Left ventricle myocardium superior (tissue), 1 donor: ENCODE data around the gene KIF5C. TPM values are rescaled to one million over a fixed set of nuclear protein-coding genes. Genes with fewer than 3 reads are reported as not detected.
A peak's percentile ranks its signal among the peaks of the same experiment; 100 is the strongest.
"Not testable (repeated sequence)": the region's sequence is repeated elsewhere in the genome, so short reads cannot be mapped to it uniquely, and the experiment has no call there.

Experiments
- ATAC-seq: fragments of 200-7000 bp; cut with Tn5 transposase; one replicate; pipeline ENCODE4 v1.9.1; 2020; ENCODE audit warnings: mild to moderate bottlenecking, moderate library complexity
- DNase-seq: peaks from one replicate; pipeline ENCODE4 v3.0.0-alpha.2; 2020
- intact Hi-C: fragments of 100-400 bp; cut with micrococcal nuclease; formaldehyde crosslinking; loops from one replicate; pipeline ENCODE4 v1.11.0; 2022
- total RNA-seq: library from RNA; stranded (reverse); fragmentation: NEBNext Ultra II Directional; extraction: Animal tissue kit (Norgen Biotek cat#: 25700); gene quantifications from one replicate; pipeline ENCODE4 v1.2.1, GENCODE V29; 2021
- donor health status: DM: no; HTN: yes; CAD: no; lungs with severe emphysema.

KIF5C gene
- total RNA-seq, 1 donor from 2014 or later, result 0.52 TPM

DNA sequence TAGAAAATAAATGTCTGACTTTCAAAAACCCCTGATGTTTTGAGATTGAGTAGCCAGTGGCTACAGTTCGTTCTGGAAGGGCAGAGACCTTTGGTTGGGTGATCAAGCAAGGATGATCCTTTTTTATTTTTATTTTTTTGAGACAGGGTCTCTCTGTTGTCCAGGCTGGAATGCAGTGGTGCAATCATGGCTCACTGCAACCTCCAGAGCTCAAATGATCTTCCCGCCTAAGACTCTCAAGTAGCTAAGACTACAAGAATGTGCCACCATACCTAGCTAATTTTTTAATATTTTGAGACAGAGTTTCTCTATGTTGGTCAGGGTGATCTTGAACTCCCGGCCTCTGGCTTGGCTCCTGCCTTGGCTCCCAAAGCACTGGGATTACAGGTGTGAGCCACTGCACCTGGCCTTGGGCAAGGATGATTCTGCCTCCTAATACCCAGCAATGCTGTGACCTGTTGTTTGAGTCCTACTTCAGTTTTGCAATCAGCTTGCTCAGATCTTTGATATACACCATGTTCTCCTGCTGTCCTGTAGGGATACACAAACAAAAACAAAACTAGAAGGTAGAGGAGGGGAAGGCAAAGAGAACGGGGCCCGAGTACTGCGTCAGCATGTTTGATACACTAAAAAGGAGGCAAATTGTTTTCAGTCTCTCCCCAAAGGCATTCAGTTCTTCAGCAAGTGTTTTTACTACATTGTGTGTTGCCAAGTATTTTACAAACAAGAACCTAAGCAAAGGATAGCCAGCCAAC is 104.3 kb downstream of the KIF5C start:
- ATAC-seq (peak; percentile 36), DNase-seq (no peak)
- intact Hi-C loops, result no loop called here

DNA sequence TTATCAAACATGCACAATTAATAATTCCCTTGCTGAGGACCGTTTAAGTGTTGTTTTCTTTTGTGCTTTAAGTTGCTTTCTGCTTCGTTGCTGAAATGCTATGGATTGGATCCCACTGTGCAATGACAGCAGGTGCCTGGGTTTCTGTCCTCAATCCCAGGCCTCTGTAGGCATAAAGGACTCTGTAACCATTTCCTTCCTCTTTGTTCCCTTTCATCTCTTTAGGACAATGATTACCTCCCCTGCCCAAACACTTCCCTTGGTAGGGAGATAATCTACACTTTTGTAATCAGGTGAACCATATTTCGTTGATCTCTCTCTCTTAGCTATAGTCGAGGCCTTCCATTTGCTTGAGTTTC is 104.9 kb downstream of the KIF5C start:
- DNase-seq, result no peak
- intact Hi-C loops, result loop anchor here (10.0 kb wide), 1 partner anchor 1035 kb away; no protein-coding TSS in a partner anchor
- ATAC-seq, result no peak

DNA sequence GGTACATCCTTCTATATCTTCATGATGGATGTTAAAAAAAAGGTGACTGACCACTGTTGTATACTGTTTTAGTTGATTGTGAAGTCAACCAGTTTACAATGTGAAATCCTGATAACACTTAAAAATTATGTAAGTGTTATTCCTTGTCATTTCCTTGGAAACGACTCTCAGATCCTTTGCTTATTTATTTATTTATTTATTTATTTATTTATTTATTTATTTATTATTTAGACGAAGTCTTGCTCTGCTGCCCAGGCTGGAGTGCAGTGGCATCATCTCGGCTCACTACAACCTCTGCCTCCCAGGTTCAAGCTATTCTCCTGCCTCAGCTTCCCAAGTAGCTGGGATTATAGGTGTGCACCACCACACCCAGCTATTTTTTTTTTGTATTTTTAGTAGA is 105.5 kb downstream of the KIF5C start:
- ATAC-seq, DNase-seq: not testable (repeated sequence)
- intact Hi-C loops, result loop anchor here (10.0 kb wide), 1 partner anchor 1036 kb away; no protein-coding TSS in a partner anchor

- no peak for DNase-seq
- peak; percentile 17 for ATAC-seq
- intact Hi-C loops, result loop anchor here (10.0 kb wide), 1 partner anchor 1037 kb away; no protein-coding TSS in a partner anchor
These were observed 106.3 kb downstream of the KIF5C start for GRCh38 chr2:148981324-148981723.

- intact Hi-C loops, result loop anchor here (10.0 kb wide), 1 partner anchor 1037 kb away; no protein-coding TSS in a partner anchor
- DNase-seq (no peak), ATAC-seq (no peak)
These were observed 106.8 kb downstream of the KIF5C start for GRCh38 chr2:148981781-148982180.

- DNase-seq, result no peak
- peak; percentile 47 for ATAC-seq
- intact Hi-C loops, result loop anchor here (10.0 kb wide), 1 partner anchor 1037 kb away; no protein-coding TSS in a partner anchor
These were observed 107.3 kb downstream of the KIF5C start for GRCh38 chr2:148982282-148982681.

DNA sequence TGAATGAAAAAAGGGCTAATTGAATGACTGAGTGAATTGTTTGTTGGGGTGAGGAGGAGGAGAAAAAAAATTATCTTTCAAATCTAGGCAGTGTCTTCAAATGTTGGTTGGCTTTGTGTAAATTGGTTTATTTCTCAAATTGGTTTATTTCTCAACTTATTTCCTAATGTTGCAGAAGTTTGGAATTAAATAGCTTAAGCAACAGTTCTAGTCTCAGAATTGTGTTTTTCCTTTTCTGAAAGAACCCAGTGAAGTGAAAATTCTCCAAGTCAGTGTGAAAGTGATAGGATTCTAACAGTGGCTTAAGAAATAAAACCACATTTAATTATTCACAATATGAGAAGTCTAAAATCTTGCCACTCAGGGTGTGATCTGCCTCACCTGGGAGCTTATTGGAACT is 108.9 kb downstream of the KIF5C start:
- intact Hi-C loops, result loop anchor here (10.0 kb wide), 1 partner anchor 1039 kb away; no protein-coding TSS in a partner anchor
- DNase-seq (no peak), ATAC-seq (no peak)

GRCh38 chr2:148984449-148984848 is 109.4 kb downstream of the KIF5C start:
- intact Hi-C loops, result loop anchor here (10.0 kb wide), 1 partner anchor 1040 kb away; no protein-coding TSS in a partner anchor
- no peak for DNase-seq
- no peak for ATAC-seq

- DNase-seq, result no peak
- intact Hi-C loops, result loop anchor here (10.0 kb wide), 1 partner anchor 1042 kb away; no protein-coding TSS in a partner anchor
- ATAC-seq, result no peak
These were observed 112.3 kb downstream of the KIF5C start for GRCh38 chr2:148987286-148987685.

DNA sequence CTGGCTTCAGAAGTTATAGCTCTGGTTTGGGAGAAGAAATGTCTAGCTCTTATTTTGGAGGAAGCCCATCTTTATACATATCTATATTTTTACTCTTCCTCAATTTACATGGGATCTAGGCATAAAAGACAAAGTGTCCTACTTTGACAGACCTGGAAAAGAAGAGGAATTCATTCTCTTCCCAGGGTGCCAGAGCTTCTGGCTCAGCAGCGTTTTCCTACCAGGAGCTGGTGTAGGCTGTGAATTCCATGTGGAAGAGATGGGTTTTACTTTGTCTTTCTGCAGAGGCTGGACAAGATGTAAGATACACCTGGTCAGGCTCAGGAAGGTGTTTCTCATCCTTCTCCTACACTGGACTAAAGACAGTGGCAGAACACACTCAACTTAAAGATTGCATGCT is 113.3 kb downstream of the KIF5C start:
- intact Hi-C loops, result loop anchor here (10.0 kb wide), 1 partner anchor 1044 kb away; no protein-coding TSS in a partner anchor
- DNase-seq (no peak), ATAC-seq (no peak)

GRCh38 chr2:148989882-148990493 is 115.0 kb downstream of the KIF5C start:
- intact Hi-C loops, result loop anchor here (10.0 kb wide), 1 partner anchor 1045 kb away; no protein-coding TSS in a partner anchor
- DNase-seq (no peak), ATAC-seq (peak; percentile 86)

DNA sequence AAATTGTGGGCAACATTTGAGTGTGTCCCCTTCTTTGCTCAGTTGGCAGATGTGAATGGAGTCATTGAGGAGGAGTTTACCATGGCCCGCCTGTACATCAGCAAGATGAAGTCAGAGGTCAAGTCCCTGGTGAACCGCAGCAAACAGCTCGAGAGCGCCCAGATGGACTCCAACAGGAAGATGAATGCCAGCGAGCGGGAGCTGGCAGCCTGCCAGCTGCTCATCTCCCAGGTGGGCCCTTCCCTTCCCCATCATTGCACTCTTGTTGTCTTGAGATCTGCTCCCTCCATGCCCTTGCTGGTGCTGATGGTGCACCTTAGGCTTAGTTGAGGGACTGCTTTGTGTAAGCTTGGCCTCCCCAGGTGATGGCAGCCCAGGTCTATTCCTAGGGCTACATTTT is 115.9 kb downstream of the KIF5C start:
- ATAC-seq, result no peak
- DNase-seq, result no peak
- intact Hi-C loops, result no loop called here

GRCh38 chr2:148992448-148992847 is 117.4 kb downstream of the KIF5C start:
- DNase-seq (no peak), ATAC-seq (no peak)
- intact Hi-C loops, result no loop called here

GRCh38 chr2:148993351-148993750 is 118.3 kb downstream of the KIF5C start:
- intact Hi-C loops, result no loop called here
- ATAC-seq (no peak), DNase-seq (no peak)

DNA sequence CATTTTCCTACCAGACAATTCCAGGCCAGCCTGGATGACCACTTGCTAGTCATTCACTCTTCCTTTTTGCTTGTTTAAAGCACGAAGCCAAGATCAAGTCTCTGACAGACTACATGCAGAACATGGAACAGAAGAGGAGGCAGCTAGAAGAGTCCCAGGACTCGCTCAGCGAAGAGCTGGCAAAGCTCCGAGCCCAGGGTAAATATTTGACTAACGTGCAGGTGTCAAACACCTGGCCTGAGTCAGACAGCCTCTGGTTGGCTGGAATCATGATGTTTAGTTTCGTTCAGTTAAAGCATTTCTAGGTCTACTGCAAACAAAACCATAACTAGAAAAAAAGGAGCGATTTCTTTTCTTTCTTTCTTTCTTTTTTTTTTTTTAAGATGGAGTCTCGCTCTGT is 119.3 kb downstream of the KIF5C start:
- intact Hi-C loops, result no loop called here
- ATAC-seq, result no peak
- DNase-seq, result no peak

- no peak for ATAC-seq
- intact Hi-C loops, result no loop called here
These were observed 121.8 kb downstream of the KIF5C start for GRCh38 chr2:148996805-148997204.

DNA sequence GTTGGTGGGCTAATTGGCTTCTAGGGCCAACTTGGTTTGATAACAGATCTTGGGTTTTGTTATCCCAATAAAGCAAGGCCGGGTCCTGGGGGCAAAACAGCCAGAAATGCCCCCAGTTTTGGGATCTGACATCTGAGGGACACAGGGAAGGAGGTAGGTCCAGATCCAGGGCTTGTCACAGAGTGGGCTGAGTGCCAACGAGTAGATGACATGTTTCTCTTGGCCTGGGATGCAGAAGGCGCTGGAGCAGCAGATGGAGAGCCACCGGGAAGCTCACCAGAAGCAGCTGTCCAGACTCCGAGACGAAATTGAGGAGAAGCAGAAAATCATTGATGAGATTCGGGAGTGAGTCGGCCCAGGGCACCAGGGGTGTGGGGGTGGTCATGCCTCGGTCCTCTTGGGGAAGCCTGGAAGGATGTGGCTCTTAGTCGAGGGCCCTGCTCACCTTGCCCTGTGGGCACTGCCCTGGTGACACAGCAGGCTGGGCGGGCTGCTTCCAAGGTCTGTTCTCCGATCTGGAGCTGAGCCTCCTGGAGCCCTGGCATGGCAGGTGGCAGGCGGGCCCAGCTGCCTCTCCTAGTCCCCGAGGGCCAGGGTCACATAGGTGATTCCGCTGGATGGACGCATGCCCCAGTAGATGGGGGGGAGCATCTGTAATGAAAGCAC is 123.3 kb downstream of the KIF5C start:
- DNase-seq, result no peak
- ATAC-seq, result peak; percentile 60
- intact Hi-C loops, result no loop called here

More at GRCh38 chr2:148996805-148997204, 121.8 kb downstream of the KIF5C start:
- DNase-seq, result no peak

- intact Hi-C loops, result no loop called here
- DNase-seq (no peak), ATAC-seq (no peak)
These were observed 123.8 kb downstream of the KIF5C start for GRCh38 chr2:148998831-148999200.

GRCh38 chr2:148999451-148999921 is 124.5 kb downstream of the KIF5C start:
- intact Hi-C loops, result no loop called here
- DNase-seq (no peak), ATAC-seq (no peak)
